H9 (cell line): Measurements from ENCODE around the gene OSBPL9. TPM values are rescaled to one million over a fixed set of nuclear protein-coding genes. Genes with fewer than 3 reads are reported as not detected.

ENCODE experiments used
- DNase-seq: peaks from one replicate; pipeline ENCODE4 v3.0.0-alpha.2; 2017
- H2AFZ ChIP-seq: one replicate; pipeline ENCODE4 v1.6.1; 2013; ENCODE audit warnings: mild to moderate bottlenecking, low read length, control low read depth, moderate library complexity
- H2AK5ac ChIP-seq: 2 replicates; pipeline ENCODE4 v1.6.1; 2013; ENCODE audit warnings: low read length, control low read depth, mixed read lengths; ENCODE audit not compliant: insufficient read length
- H2BK120ac ChIP-seq: one replicate; pipeline ENCODE4 v1.6.1; 2013; ENCODE audit warnings: low read depth, mild to moderate bottlenecking, low read length, control low read depth, inconsistent platforms; ENCODE audit not compliant: poor library complexity, severe bottlenecking
- H2BK12ac ChIP-seq: 2 replicates; pipeline ENCODE4 v1.6.1; 2013; ENCODE audit warnings: low read length, control low read depth, mixed read lengths, low read depth; ENCODE audit not compliant: insufficient read length
- H2BK15ac ChIP-seq: 2 replicates; pipeline ENCODE4 v1.6.1; 2013; ENCODE audit warnings: low read depth, low read length, control low read depth
- H2BK20ac ChIP-seq: one replicate; pipeline ENCODE4 v1.6.1; 2013; ENCODE audit warnings: low read depth, mild to moderate bottlenecking, low read length, control low read depth, inconsistent platforms; ENCODE audit not compliant: poor library complexity, severe bottlenecking
- H2BK5ac ChIP-seq: 2 replicates; pipeline ENCODE4 v1.6.1; 2013; ENCODE audit warnings: low read length, control low read depth, mixed read lengths; ENCODE audit not compliant: insufficient read length
- H3K14ac ChIP-seq: 2 replicates; pipeline ENCODE4 v1.6.1; 2013; ENCODE audit warnings: low read length, control low read depth; ENCODE audit not compliant: insufficient read depth
- H3K18ac ChIP-seq: 2 replicates; pipeline ENCODE4 v1.6.1; 2013; ENCODE audit warnings: low read depth, mild to moderate bottlenecking, mixed read lengths, low read length, control low read depth; ENCODE audit not compliant: insufficient read length
- H3K23ac ChIP-seq: 2 replicates; pipeline ENCODE4 v1.6.1; 2013; ENCODE audit warnings: low read length, control low read depth, mixed read lengths, low read depth; ENCODE audit not compliant: insufficient read length
- H3K23me2 ChIP-seq: 2 replicates; pipeline ENCODE4 v1.6.1; 2013; ENCODE audit warnings: low read depth, mild to moderate bottlenecking, mixed read lengths, low read length, control low read depth; ENCODE audit not compliant: insufficient read length, poor library complexity, severe bottlenecking
- H3K27ac ChIP-seq: 2 replicates; pipeline ENCODE4 v1.5.1; 2013; ENCODE audit warnings: low read length, control low read depth, mixed read lengths, low read depth; ENCODE audit not compliant: insufficient read length
- H3K27me3 ChIP-seq: 2 replicates; pipeline ENCODE4 v1.6.1; 2013; ENCODE audit warnings: low read length, control low read depth, inconsistent platforms; ENCODE audit not compliant: insufficient read depth
- H3K4ac ChIP-seq: 2 replicates; pipeline ENCODE4 v1.6.1; 2013; ENCODE audit warnings: low read depth, mild to moderate bottlenecking, control low read depth, inconsistent platforms, low read length, moderate library complexity
- H3K4me1 ChIP-seq: 2 replicates; pipeline ENCODE4 v1.6.1; 2013; ENCODE audit warnings: low read length, control low read depth, inconsistent platforms; ENCODE audit not compliant: insufficient read depth
- H3K4me2 ChIP-seq: 2 replicates; pipeline ENCODE4 v1.6.1; 2013; ENCODE audit warnings: low read length, control low read depth, mixed read lengths; ENCODE audit not compliant: insufficient read length, insufficient read depth
- H3K56ac ChIP-seq: 2 replicates; pipeline ENCODE4 v1.6.1; 2013; ENCODE audit warnings: low read depth, mild to moderate bottlenecking, mixed read lengths, low read length, control low read depth; ENCODE audit not compliant: insufficient read length
- H3K79me1 ChIP-seq: 2 replicates; pipeline ENCODE4 v1.6.1; 2013; ENCODE audit warnings: low read depth, mild to moderate bottlenecking, moderate library complexity, low read length, control low read depth, inconsistent platforms; ENCODE audit not compliant: insufficient read depth, poor library complexity, severe bottlenecking
- H3K79me2 ChIP-seq: 2 replicates; pipeline ENCODE4 v1.6.1; 2013; ENCODE audit warnings: low read length, control low read depth, inconsistent platforms; ENCODE audit not compliant: insufficient read depth
- H3K9ac ChIP-seq: 2 replicates; pipeline ENCODE4 v1.6.1; 2013; ENCODE audit warnings: low read length, control low read depth, mixed read lengths; ENCODE audit not compliant: insufficient read length; ENCODE audit errors: extremely low read depth
- H3K9me3 ChIP-seq: one replicate; pipeline ENCODE4 v1.6.1; 2013; ENCODE audit warnings: low read depth, low read length, inconsistent platforms; ENCODE audit not compliant: control insufficient read depth
- H3T11ph ChIP-seq: one replicate; pipeline ENCODE4 v1.6.1; 2013; ENCODE audit warnings: mild to moderate bottlenecking, low read length, control low read depth, inconsistent platforms
- H4K20me1 ChIP-seq: one replicate; pipeline ENCODE4 v1.6.1; 2013; ENCODE audit not compliant: control insufficient read depth, insufficient read length, insufficient read depth
- H4K5ac ChIP-seq: 2 replicates; pipeline ENCODE4 v1.6.1; 2013; ENCODE audit warnings: low read depth, mild to moderate bottlenecking, mixed read lengths, low read length, control low read depth; ENCODE audit not compliant: insufficient read length
- H4K8ac ChIP-seq: replicated peaks from 2 replicates; pipeline ENCODE4 v1.6.1; 2013; ENCODE audit warnings: low read length, control low read depth, mixed read lengths, low read depth; ENCODE audit not compliant: insufficient read length
- H4K91ac ChIP-seq: 2 replicates; pipeline ENCODE4 v1.6.1; 2013; ENCODE audit warnings: low read depth, mild to moderate bottlenecking, moderate library complexity, mixed read lengths, low read length, control low read depth; ENCODE audit not compliant: insufficient read length
- H3K27ac Mint-ChIP-seq, 3 experiments: 2 replicates in 2 of 3; 3 replicates in 1 of 3; pipeline ENCODE4 v1.8.0; 2020 to 2021; ENCODE audit warnings: mixed read lengths in 3 of 3, mild to moderate bottlenecking in 1 of 3, moderate library complexity in 1 of 3
- H3K27me3 Mint-ChIP-seq: 2 replicates; pipeline ENCODE4 v1.8.0; 2021; ENCODE audit warnings: low read depth, mild to moderate bottlenecking, moderate library complexity, mixed read lengths
- H3K36me3 Mint-ChIP-seq, 3 experiments: 2 replicates in 2 of 3; 3 replicates in 1 of 3; pipeline ENCODE4 v1.8.0; 2020 to 2021; ENCODE audit warnings: low read depth in 3 of 3, mixed read lengths in 3 of 3; ENCODE audit not compliant: insufficient read depth in 1 of 3
- H3K4me1 Mint-ChIP-seq, 2 experiments: 2 replicates each; pipeline ENCODE4 v1.8.0; 2020; ENCODE audit warnings: mixed read lengths in 2 of 2
- H3K4me3 Mint-ChIP-seq, 2 experiments: 2 replicates in 1 of 2; 3 replicates in 1 of 2; pipeline ENCODE4 v1.8.0; 2020 to 2021; ENCODE audit warnings: mild to moderate bottlenecking in 2 of 2, mixed read lengths in 2 of 2, moderate library complexity in 1 of 2
- H3K9me3 Mint-ChIP-seq, 2 experiments: 2 replicates in 1 of 2; 3 replicates in 1 of 2; pipeline ENCODE4 v1.8.0; 2020; ENCODE audit warnings: mild to moderate bottlenecking in 2 of 2, mixed read lengths in 2 of 2, moderate library complexity in 1 of 2
- CTCF ChIP-seq: fragments of 200-600 bp; sonication (generic); conservative IDR thresholded peaks from 3 replicates; pipeline ENCODE4 v1.8.0; 2021; ENCODE audit warnings: antibody characterized with exemption, mild to moderate bottlenecking
- WGBS: extraction: QIAGEN DNeasy Blood & Tissue Kit; methylation state at CpG from one replicate; pipeline ENCODE4 v1.1.7; 2013; ENCODE audit warnings: missing lambda C conversion rate, low lambda C conversion rate, mixed read lengths; ENCODE audit not compliant: insufficient read length; ENCODE audit errors: extremely low coverage; 5-methylcytosine and 5-hydroxymethylcytosine counted together
- total RNA-seq: library from RNA; stranded (reverse); gene quantifications from 2 replicates; pipeline ENCODE4 v1.2.1, GENCODE V29; 2021

OSBPL9 gene
- total RNA-seq, 1 experiment from 2014 or later = 76.7 TPM

- H2AFZ ChIP-seq = no peak overlapping the region
- DNase-seq = no peak
- H3T11ph ChIP-seq = no peak overlapping the region
- H3K79me2 ChIP-seq = no peaks in the 10 kb centered on the region
- no peak overlapping the region for H2BK5ac ChIP-seq
- H3K4me1 ChIP-seq = no peaks in the 10 kb centered on the region
- H4K5ac ChIP-seq = no peak overlapping the region
- H2BK15ac ChIP-seq = no peak overlapping the region
- no peak for TF ChIP-seq CTCF
- no peaks in the 10 kb centered on the region for H3K27me3 ChIP-seq
- H3K9ac ChIP-seq = no peak overlapping the region
- no peaks in the 10 kb centered on the region for H3K9me3 ChIP-seq
- H4K8ac ChIP-seq = no peak overlapping the region
- WGBS = no CpG with 5 or more reads among the region's 1 CpG
- H3K4me3 Mint-ChIP-seq = no peak overlapping the region
- no peak overlapping the region for H3K56ac ChIP-seq
- H2AK5ac ChIP-seq = no peak overlapping the region
- no peaks in the 10 kb centered on the region for H3K23me2 ChIP-seq
- no peaks in the 10 kb centered on the region for H4K20me1 ChIP-seq
- H4K91ac ChIP-seq = no peak overlapping the region
- H3K79me1 ChIP-seq = peaks cover 3% of the 10 kb centered on the region
- no peaks in the 10 kb centered on the region for H3K9me3 Mint-ChIP-seq
- H3K27me3 Mint-ChIP-seq = no peaks in the 10 kb centered on the region
- H3K14ac ChIP-seq = no peak overlapping the region
- no peak overlapping the region for H2BK20ac ChIP-seq
- no peak overlapping the region for H3K27ac Mint-ChIP-seq
- no peak overlapping the region for H3K4me2 ChIP-seq
- H2BK12ac ChIP-seq = no peak overlapping the region
- peaks cover 0 to 2% of the 10 kb centered on the region in 2 experiments; a peak in 2 of 4 replicates for H3K4me1 Mint-ChIP-seq
- no peak overlapping the region for H3K23ac ChIP-seq
- H3K4ac ChIP-seq = no peak overlapping the region
- H3K27ac ChIP-seq = no peak overlapping the region
- no peak overlapping the region for H3K18ac ChIP-seq
- H2BK120ac ChIP-seq = no peak overlapping the region
- no peaks in the 10 kb centered on the region for H3K36me3 Mint-ChIP-seq
Measured at GRCh38 chr1:51631747-51632146, 14.9 kb downstream of the OSBPL9 start.
